DOHH2 (cell line): ENCODE data around the gene RPS6KA2.

ENCODE experiments used
- H3F3A ChIP-seq: fragments of 200-600 bp; sonication (generic), shearing (Covaris generic); 2 replicates; pipeline ENCODE4 v1.6.0; 2016; ENCODE audit warnings: antibody characterized with exemption, mild to moderate bottlenecking; ENCODE audit not compliant: control insufficient read depth, insufficient read depth
- H3K27ac ChIP-seq: fragments of 200-600 bp; sonication (generic); 2 replicates; pipeline ENCODE4 v1.5.1; 2014; ENCODE audit warnings: low read depth, mild to moderate bottlenecking, low read length, moderate library complexity
- H3K27me3 ChIP-seq: fragments of 200-600 bp; sonication (generic); 2 replicates; pipeline ENCODE4 v1.6.1; 2014; ENCODE audit warnings: mild to moderate bottlenecking, low read length, mixed read lengths; ENCODE audit not compliant: control insufficient read depth
- H3K36me3 ChIP-seq: fragments of 200-600 bp; sonication (generic); 2 replicates; pipeline ENCODE4 v1.6.1; 2014; ENCODE audit warnings: mild to moderate bottlenecking, low read length, moderate library complexity, mixed read lengths; ENCODE audit not compliant: control insufficient read depth
- H3K4me1 ChIP-seq: fragments of 200-600 bp; sonication (generic); 2 replicates; pipeline ENCODE4 v1.6.1; 2014; ENCODE audit warnings: mild to moderate bottlenecking, low read length, mixed read lengths; ENCODE audit not compliant: control insufficient read depth
- H3K4me2 ChIP-seq: fragments of 200-600 bp; sonication (generic); 2 replicates; pipeline ENCODE4 v1.6.0; 2014; ENCODE audit warnings: mild to moderate bottlenecking, low read length, moderate library complexity
- H3K4me3 ChIP-seq: fragments of 200-600 bp; sonication (generic); 2 replicates; pipeline ENCODE4 v1.5.1; 2014; ENCODE audit warnings: mild to moderate bottlenecking, low read length, mixed read lengths
- H3K79me2 ChIP-seq: fragments of 200-600 bp; sonication (generic); 2 replicates; pipeline ENCODE4 v1.6.1; 2014; ENCODE audit warnings: mild to moderate bottlenecking, low read length, mixed read lengths; ENCODE audit not compliant: control insufficient read depth
- H3K9me2 ChIP-seq: fragments of 200-600 bp; sonication (generic); replicated peaks from 2 replicates; pipeline ENCODE4 v1.6.1; 2014; ENCODE audit warnings: mild to moderate bottlenecking, low read length, mixed read lengths; ENCODE audit not compliant: control insufficient read depth
- H3K9me3 ChIP-seq: fragments of 200-600 bp; sonication (generic); 2 replicates; pipeline ENCODE4 v1.6.1; 2014; ENCODE audit warnings: antibody characterized with exemption, low read length, mixed read lengths; ENCODE audit not compliant: control insufficient read depth, insufficient read depth
- H4K20me1 ChIP-seq: fragments of 200-600 bp; sonication (generic); 2 replicates; pipeline ENCODE4 v1.6.0; 2014; ENCODE audit warnings: low read depth, mild to moderate bottlenecking, antibody characterized with exemption, low read length, moderate library complexity; ENCODE audit not compliant: control insufficient read depth, insufficient read depth
- CTCF ChIP-seq: fragments of 200-600 bp; sonication (generic); IDR thresholded peaks from one replicate; pipeline ENCODE4 v1.5.1; 2014; ENCODE audit warnings: antibody characterized with exemption, mild to moderate bottlenecking, low read depth, low read length; ENCODE audit not compliant: poor library complexity, severe bottlenecking
- EZH2phosphoT487 ChIP-seq: fragments of 200-600 bp; sonication (generic); IDR thresholded peaks from 2 replicates; pipeline ENCODE4 v1.6.1; 2017; ENCODE audit warnings: borderline replicate concordance, mild to moderate bottlenecking, antibody characterized with exemption, low read length, moderate library complexity, mixed read lengths

Gene RPS6KA2

GRCh38 chr6:166449036-166449435, 178.0 kb downstream of the RPS6KA2 start:
- no peak overlapping the region for H3K4me3 ChIP-seq
- peaks cover 3% of the 10 kb centered on the region; the same call in 1 of the 2 replicates for H3K9me3 ChIP-seq
- H3K27ac ChIP-seq, result no peak overlapping the region
- H3K27me3 ChIP-seq, result no peaks in the 10 kb centered on the region
- TF ChIP-seq CTCF (no peak), EZH2phosphoT487 (no peak)
- H3K9me2 ChIP-seq, result no peaks in the 10 kb centered on the region
- no peaks in the 10 kb centered on the region for H4K20me1 ChIP-seq
- H3K4me2 ChIP-seq, result no peak overlapping the region
- no peaks in the 10 kb centered on the region for H3K36me3 ChIP-seq
- no peaks in the 10 kb centered on the region for H3F3A ChIP-seq
- H3K79me2 ChIP-seq, result no peaks in the 10 kb centered on the region
- no peaks in the 10 kb centered on the region for H3K4me1 ChIP-seq

GRCh38 chr6:166448432-166448831, 178.6 kb downstream of the RPS6KA2 start:
- H3F3A ChIP-seq, result no peaks in the 10 kb centered on the region
- no peak overlapping the region for H3K4me2 ChIP-seq
- no peaks in the 10 kb centered on the region for H3K4me1 ChIP-seq
- TF ChIP-seq CTCF (no peak), EZH2phosphoT487 (no peak)
- no peaks in the 10 kb centered on the region for H3K79me2 ChIP-seq
- H3K4me3 ChIP-seq, result no peak overlapping the region
- no peaks in the 10 kb centered on the region for H3K27me3 ChIP-seq
- H3K36me3 ChIP-seq, result no peaks in the 10 kb centered on the region
- H4K20me1 ChIP-seq, result no peaks in the 10 kb centered on the region
- H3K27ac ChIP-seq, result no peak overlapping the region
- no peaks in the 10 kb centered on the region for H3K9me2 ChIP-seq
- H3K9me3 ChIP-seq, result peaks cover 3% of the 10 kb centered on the region; the same call in 1 of the 2 replicates

- Histone ChIP-seq H3K4me1 (peaks cover 12% of the 10 kb centered on the region), H3K79me2 (no peaks in the 10 kb centered on the region), H3K9me3 (peaks cover 3% of the 10 kb centered on the region; the same call in 1 of the 2 replicates), H3K36me3 (no peaks in the 10 kb centered on the region), H3F3A (no peaks in the 10 kb centered on the region), H3K4me3 (no peak overlapping the region), H3K27me3 (no peaks in the 10 kb centered on the region), H3K9me2 (no peaks in the 10 kb centered on the region), H3K4me2 (no peak overlapping the region), H3K27ac (no peak overlapping the region), H4K20me1 (no peaks in the 10 kb centered on the region)
- no peak for TF ChIP-seq CTCF
- TF ChIP-seq EZH2phosphoT487, result no peak
These were observed 180.4 kb downstream of the RPS6KA2 start for GRCh38 chr6:166446567-166447065.

- peaks cover 3% of the 10 kb centered on the region; the same call in 1 of the 2 replicates for H3K9me3 ChIP-seq
These were observed 180.9 kb downstream of the RPS6KA2 start for GRCh38 chr6:166446146-166446545.

More at GRCh38 chr6:166446146-166446545, 180.9 kb downstream of the RPS6KA2 start:
- Histone ChIP-seq H3F3A (no peaks in the 10 kb centered on the region), H3K9me2 (no peaks in the 10 kb centered on the region), H3K79me2 (no peaks in the 10 kb centered on the region), H3K4me2 (no peak overlapping the region), H3K36me3 (no peaks in the 10 kb centered on the region), H3K27me3 (no peaks in the 10 kb centered on the region), H4K20me1 (no peaks in the 10 kb centered on the region), H3K27ac (no peak overlapping the region), H3K4me3 (no peak overlapping the region), H3K4me1 (peaks cover 17% of the 10 kb centered on the region)
- TF ChIP-seq CTCF (no peak), EZH2phosphoT487 (no peak)
